NAMALWA (cell line): ENCODE data around the gene ICE1.

Experiments used
- DNase-seq: peaks from one replicate; pipeline ENCODE4 v3.0.0-alpha.2; 2015; ENCODE audit warnings: low spot score

ICE1 gene

DNA sequence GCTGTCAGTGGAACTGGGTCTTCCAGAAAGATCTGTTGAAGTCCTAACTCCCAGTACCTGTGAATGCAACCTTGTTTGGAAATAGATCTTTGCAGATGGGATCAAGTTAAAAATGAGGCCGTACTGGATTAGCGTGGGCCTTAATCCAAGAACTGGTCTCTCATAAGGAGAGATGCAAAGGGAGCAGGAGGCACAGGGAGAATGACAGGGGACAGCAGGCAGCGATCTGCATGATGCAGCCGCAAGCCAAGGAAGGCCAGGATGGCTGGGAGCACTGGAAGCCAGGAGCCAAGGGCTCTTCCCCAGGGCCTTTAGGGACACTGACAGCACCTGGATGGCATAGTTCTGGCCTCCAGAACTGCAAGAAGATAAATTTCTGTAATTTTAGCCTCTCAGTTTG lies 114.4 kb downstream of the ICE1 start:
- DNase-seq, result no peak

DNA sequence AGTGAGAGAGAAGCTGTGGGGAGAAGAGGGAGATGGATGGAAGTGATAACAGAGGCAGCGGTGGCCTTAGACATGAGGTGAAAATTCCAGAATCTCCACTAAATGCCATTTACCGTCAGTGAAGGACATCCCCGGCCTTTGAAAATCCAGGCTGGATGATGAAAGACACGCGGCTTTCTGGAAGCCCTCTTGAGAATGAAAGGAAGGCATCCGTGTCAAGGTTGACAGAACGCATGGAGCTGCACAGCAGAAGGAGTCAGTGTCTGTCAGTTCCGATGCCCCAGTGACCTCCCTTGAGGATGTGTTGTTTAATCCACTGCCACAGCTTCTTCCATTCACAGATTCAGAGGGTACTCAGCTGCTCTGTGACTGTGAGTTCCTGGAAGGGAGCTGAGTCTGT lies 114.9 kb downstream of the ICE1 start:
- DNase-seq, result no peak

DNA sequence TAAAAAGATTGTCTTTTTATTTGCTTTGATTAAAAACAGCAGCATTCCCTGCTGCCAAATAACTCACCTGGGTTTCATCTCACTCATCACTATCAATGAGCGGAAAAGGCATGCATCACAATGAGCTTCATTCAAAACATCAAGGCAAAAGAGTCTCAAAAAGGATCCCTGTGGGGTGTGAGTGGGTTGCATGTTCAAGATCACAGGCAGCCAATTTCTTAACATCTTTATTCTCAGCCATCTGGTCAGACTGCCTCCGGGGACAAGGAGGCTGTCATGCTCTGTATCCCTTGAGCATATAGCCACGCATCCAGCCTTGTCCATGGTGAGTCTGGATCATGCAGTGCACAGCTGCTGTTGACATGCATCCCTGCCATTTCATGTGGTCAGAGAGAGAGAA lies 117.1 kb downstream of the ICE1 start:
- no peak for DNase-seq
